HUES48 (cell line): ENCODE measurements around the gene MAP3K21.

ENCODE experiments used
- H3K27ac ChIP-seq: one replicate; pipeline ENCODE4 v1.7.0; 2013; ENCODE audit warnings: low read depth, low read length, inconsistent platforms
- H3K27me3 ChIP-seq: 2 replicates; pipeline ENCODE4 v1.6.1; 2013; ENCODE audit warnings: mild to moderate bottlenecking, low read length; ENCODE audit not compliant: control insufficient read depth, insufficient read depth
- H3K36me3 ChIP-seq: 2 replicates; pipeline ENCODE4 v1.6.1; 2013; ENCODE audit warnings: low read length; ENCODE audit not compliant: control insufficient read depth, insufficient read depth
- H3K4me1 ChIP-seq: 2 replicates; pipeline ENCODE4 v1.6.1; 2013; ENCODE audit warnings: mild to moderate bottlenecking, low read length; ENCODE audit not compliant: control insufficient read depth, insufficient read depth
- H3K4me3 ChIP-seq: 2 replicates; pipeline ENCODE4 v1.5.1; 2013; ENCODE audit warnings: mild to moderate bottlenecking, low read depth, low read length
- H3K9ac ChIP-seq: 2 replicates; pipeline ENCODE4 v1.6.1; 2013; ENCODE audit warnings: mild to moderate bottlenecking, low read depth, low read length, moderate library complexity
- H3K9me3 ChIP-seq: 2 replicates; pipeline ENCODE4 v1.6.1; 2013; ENCODE audit warnings: low read length; ENCODE audit not compliant: control insufficient read depth, insufficient read depth

The MAP3K21 gene

GRCh38 chr1:233340966-233341516 is 13.5 kb downstream of the MAP3K21 start:
- Histone ChIP-seq H3K9me3 (no peaks in the 10 kb centered on the region), H3K4me1 (peaks cover 27% of the 10 kb centered on the region), H3K27ac (no peak overlapping the region), H3K9ac (no peak overlapping the region), H3K4me3 (no peak overlapping the region), H3K27me3 (no peaks in the 10 kb centered on the region), H3K36me3 (no peaks in the 10 kb centered on the region)

- no peaks in the 10 kb centered on the region for H3K27me3 ChIP-seq
- H3K9me3 ChIP-seq: no peaks in the 10 kb centered on the region
- peaks cover 27% of the 10 kb centered on the region for H3K4me1 ChIP-seq
- H3K36me3 ChIP-seq: no peaks in the 10 kb centered on the region
- no peak overlapping the region for H3K4me3 ChIP-seq
- no peak overlapping the region for H3K27ac ChIP-seq
- H3K9ac ChIP-seq: no peak overlapping the region
Observed at GRCh38 chr1:233342086-233342485, 14.6 kb downstream of the MAP3K21 start.

- no peak overlapping the region for H3K9ac ChIP-seq
- no peak overlapping the region for H3K4me3 ChIP-seq
- 0 out of 2 replicates have a peak, but pooled peaks cover 5% of the 10 kb centered on the region for H3K36me3 ChIP-seq
- H3K27me3 ChIP-seq: no peaks in the 10 kb centered on the region
- peaks cover 18% of the 10 kb centered on the region for H3K4me1 ChIP-seq
- H3K27ac ChIP-seq: no peak overlapping the region
- H3K9me3 ChIP-seq: no peaks in the 10 kb centered on the region
Observed at GRCh38 chr1:233343262-233343661, 15.7 kb downstream of the MAP3K21 start.

- Histone ChIP-seq H3K4me3 (no peak overlapping the region), H3K27ac (no peak overlapping the region), H3K27me3 (no peaks in the 10 kb centered on the region), H3K4me1 (peaks cover 5% of the 10 kb centered on the region), H3K36me3 (0 out of 2 replicates have a peak, but pooled peaks cover 5% of the 10 kb centered on the region), H3K9ac (no peak overlapping the region), H3K9me3 (no peaks in the 10 kb centered on the region)
Observed at GRCh38 chr1:233347338-233347737, 19.8 kb downstream of the MAP3K21 start.

GRCh38 chr1:233349137-233349536 is 21.6 kb downstream of the MAP3K21 start:
- no peaks in the 10 kb centered on the region for H3K27me3 ChIP-seq
- no peak overlapping the region for H3K4me3 ChIP-seq
- H3K4me1 ChIP-seq: peaks cover 10% of the 10 kb centered on the region
- no peak overlapping the region for H3K27ac ChIP-seq
- no peak overlapping the region for H3K9ac ChIP-seq
- H3K9me3 ChIP-seq: no peaks in the 10 kb centered on the region
- H3K36me3 ChIP-seq: 0 out of 2 replicates have a peak, but pooled peaks cover 5% of the 10 kb centered on the region

GRCh38 chr1:233354983-233355382 is 27.5 kb downstream of the MAP3K21 start:
- Histone ChIP-seq H3K9ac (no peak overlapping the region), H3K9me3 (no peaks in the 10 kb centered on the region), H3K27me3 (no peaks in the 10 kb centered on the region), H3K4me3 (no peak overlapping the region), H3K4me1 (peaks cover 8% of the 10 kb centered on the region), H3K27ac (no peak overlapping the region), H3K36me3 (peaks cover 16% of the 10 kb centered on the region)

- no peaks in the 10 kb centered on the region for H3K9me3 ChIP-seq
- 0 out of 2 replicates have a peak, but pooled peaks cover 5% of the 10 kb centered on the region for H3K4me1 ChIP-seq
- H3K4me3 ChIP-seq: no peak overlapping the region
- no peaks in the 10 kb centered on the region for H3K27me3 ChIP-seq
- H3K27ac ChIP-seq: no peak overlapping the region
- H3K9ac ChIP-seq: no peak overlapping the region
- peaks cover 16% of the 10 kb centered on the region for H3K36me3 ChIP-seq
Observed at GRCh38 chr1:233355841-233356704, 28.5 kb downstream of the MAP3K21 start.

GRCh38 chr1:233356705-233356987 is 29.1 kb downstream of the MAP3K21 start:
- H3K9me3 ChIP-seq: no peaks in the 10 kb centered on the region
- H3K4me3 ChIP-seq: no peak overlapping the region
- no peak overlapping the region for H3K9ac ChIP-seq
- no peak overlapping the region for H3K27ac ChIP-seq
- H3K4me1 ChIP-seq: 0 out of 2 replicates have a peak, but pooled peaks cover 7% of the 10 kb centered on the region
- peaks cover 16% of the 10 kb centered on the region for H3K36me3 ChIP-seq
- no peaks in the 10 kb centered on the region for H3K27me3 ChIP-seq

GRCh38 chr1:233357595-233358397 is 30.3 kb downstream of the MAP3K21 start:
- Histone ChIP-seq H3K9ac (no peak overlapping the region), H3K27me3 (no peaks in the 10 kb centered on the region), H3K4me1 (0 out of 2 replicates have a peak, but pooled peaks cover 11% of the 10 kb centered on the region), H3K4me3 (no peak overlapping the region), H3K9me3 (no peaks in the 10 kb centered on the region), H3K36me3 (peaks cover 21% of the 10 kb centered on the region), H3K27ac (no peak overlapping the region)

- Histone ChIP-seq H3K27ac (no peak overlapping the region), H3K27me3 (no peaks in the 10 kb centered on the region), H3K9ac (no peak overlapping the region), H3K36me3 (peaks cover 21% of the 10 kb centered on the region), H3K4me1 (0 out of 2 replicates have a peak, but pooled peaks cover 6% of the 10 kb centered on the region), H3K9me3 (no peaks in the 10 kb centered on the region), H3K4me3 (no peak overlapping the region)
Observed at GRCh38 chr1:233359431-233359830, 31.9 kb downstream of the MAP3K21 start.

GRCh38 chr1:233359905-233360304 is 32.4 kb downstream of the MAP3K21 start:
- no peak overlapping the region for H3K9ac ChIP-seq
- peaks cover 17% of the 10 kb centered on the region for H3K36me3 ChIP-seq
- H3K9me3 ChIP-seq: no peaks in the 10 kb centered on the region
- no peak overlapping the region for H3K4me3 ChIP-seq
- H3K4me1 ChIP-seq: 0 out of 2 replicates have a peak, but pooled peaks cover 6% of the 10 kb centered on the region
- no peak overlapping the region for H3K27ac ChIP-seq
- no peaks in the 10 kb centered on the region for H3K27me3 ChIP-seq
